Fibroblast of upper back skin (primary cell): ENCODE data around the gene CPNE1.

Source experiments
- DNase-seq: peaks from one replicate; pipeline ENCODE4 v3.0.0-alpha.2; 2013

The CPNE1 gene

DNA sequence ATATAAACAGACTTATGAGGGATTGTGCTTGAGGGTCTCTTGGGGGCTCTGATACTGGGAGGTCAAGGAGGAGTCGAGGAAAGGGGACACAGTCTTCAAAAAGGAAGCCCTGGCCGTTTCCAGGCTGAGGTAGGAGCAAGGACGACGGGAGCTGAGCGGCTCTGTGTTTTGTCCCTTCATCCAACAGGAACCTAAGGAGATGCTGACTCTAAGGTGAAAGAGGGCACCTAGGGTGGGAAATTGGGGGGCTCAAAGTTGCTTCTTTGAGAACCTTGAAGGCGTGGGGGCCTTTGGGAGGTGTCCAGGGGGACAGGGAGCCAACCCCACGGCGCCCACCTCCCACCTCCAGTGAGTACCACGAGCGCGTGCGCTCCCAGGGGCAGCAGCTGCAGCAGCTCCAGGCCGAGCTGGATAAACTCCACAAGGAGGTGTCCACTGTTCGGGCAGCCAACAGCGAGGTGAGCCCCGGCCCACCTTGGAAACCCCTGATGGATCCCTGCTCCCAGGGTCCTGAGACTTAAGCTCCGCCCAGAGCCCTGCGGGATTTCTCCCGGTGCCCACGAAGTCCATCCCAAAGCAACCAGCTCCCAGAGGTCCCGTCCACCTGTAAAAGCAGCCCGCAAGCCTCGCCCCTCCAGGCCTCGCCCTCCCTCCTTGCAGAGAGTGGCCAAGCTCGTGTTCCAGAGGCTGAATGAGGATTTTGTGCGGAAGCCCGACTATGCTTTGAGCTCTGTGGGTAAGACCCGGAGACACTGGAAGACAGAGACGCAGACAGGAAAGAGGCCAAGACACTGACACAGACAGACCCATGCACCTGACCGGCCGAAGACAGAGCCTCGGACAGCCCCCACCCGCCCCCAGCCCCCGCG lies 46.2 kb downstream of the CPNE1 start:
- DNase-seq = no peak

DNA sequence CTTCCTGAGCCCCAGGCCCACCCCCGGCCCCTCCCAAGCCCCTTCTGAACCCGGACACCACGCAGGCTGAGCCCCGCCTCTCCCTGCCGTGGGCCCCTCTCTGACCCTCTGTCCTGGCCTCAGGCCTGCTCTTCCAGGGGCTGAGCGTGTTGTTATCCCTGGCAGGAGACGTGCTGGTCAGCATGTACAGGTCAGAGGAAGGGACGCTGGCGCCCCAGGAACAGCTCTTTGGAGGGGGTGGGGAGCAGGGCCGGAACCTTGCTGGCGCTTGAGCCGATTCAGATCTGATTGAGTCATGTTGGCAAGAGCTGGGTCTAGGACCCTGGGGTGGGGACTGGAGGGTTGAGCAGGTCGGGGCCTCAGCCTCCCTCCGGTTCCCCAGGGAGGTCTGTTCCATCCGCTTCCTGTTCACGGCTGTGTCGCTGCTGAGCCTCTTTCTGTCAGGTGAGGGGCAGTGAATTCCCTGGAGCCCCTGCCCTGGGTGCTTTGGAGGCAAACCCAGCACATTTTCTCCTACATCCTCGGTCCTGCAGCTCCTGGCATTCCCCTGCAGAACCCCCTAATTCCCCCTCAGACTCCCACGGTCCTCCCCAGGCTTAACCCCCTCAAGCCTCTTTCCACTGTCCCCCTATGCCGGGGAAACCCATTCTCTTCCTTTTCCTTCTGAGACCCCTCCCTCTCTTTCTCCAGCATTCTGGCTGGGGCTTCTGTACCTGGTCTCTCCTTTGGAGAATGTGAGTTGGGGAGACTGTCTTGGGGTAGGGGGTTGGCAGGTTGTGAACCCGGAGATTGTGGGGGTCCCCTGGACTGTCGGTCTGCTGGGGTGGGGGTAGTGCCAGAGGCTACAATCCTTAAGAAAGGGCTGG lies 47.1 kb downstream of the CPNE1 start:
- DNase-seq = peak; percentile 77

DNA sequence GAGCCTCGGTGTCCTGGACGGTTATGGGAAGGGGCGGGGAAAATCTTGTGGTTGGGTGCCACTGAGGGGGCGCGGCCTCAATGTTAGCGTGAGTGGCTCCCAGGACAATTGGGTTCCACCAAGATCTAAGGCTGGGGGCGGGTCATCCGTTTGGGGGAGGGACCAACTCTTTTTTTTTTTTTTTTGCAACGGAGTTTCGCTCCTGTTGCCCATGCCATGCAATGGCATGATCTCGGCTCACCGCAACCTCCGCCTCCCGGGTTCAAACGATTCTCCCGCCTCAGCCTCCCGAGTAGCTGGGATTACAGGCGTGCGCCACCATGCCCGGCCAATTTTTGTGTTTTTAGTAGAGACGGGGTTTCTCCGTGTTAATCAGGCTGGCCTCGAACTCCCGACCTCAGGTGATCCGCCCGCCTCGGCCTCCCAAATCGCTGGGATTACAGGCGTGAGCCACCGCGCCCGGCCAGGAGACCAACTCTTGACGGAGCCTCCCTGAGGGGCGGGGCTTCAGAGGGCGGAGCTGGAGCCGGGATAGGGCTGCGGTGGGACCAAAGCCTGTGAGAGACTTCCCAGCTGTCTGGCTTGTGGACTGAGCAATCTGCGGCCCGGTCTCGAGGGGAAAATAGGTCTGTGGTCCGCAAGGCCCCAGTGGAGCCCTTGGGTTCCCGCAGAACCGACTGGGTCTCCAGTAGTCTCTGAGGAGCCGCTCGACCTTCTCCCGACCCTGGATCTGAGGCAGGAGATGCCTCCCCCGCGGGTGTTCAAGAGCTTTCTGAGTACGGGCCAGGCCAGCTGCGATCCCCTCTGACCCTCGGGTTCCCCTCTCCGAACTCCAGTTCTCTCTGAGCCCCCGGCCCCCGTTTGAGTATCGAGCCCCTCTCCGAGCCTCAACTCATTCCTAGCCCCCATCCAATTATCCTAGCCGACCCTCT lies 48.0 kb downstream of the CPNE1 start:
- peak; percentile 99 for DNase-seq

DNA sequence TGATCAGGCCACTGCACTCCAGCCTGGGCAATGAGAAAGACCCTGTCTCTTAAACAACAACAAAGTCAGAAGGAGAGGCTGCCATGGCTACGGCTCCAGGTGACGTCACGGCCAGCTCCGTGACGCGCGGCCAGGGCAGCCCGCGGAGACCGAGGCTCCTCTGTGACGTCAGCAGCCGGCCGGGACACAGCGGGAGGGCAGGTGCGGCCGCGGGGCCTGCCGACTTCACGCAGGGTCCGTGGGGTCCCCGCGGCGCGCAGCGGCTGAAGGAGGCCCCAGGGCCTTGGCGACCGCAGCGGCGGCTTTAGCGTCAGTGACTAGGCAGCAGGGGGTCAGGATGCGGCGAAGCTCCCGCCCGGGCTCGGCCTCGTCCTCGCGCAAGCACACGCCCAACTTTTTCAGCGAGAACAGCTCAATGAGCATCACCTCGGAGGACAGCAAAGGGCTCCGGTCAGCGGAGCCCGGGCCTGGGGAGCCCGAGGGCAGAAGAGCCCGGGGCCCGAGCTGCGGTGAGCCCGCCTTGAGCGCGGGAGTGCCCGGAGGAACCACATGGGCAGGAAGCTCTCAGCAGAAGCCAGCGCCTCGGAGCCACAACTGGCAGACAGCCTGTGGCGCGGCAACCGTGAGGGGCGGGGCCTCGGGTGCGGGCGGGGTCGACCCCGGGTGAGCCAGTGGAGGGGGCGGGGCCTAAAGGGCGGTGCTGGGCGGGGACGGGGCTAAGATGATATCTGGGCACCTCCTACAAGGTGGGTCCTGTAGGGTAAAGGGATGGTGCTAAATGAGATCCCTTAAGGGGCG lies 48.8 kb downstream of the CPNE1 start, which contains the start of gene SPAG4:
TSS of gene SPAG4 (plus strand) at position 163 of the 798 bp plus-strand sequence. CDS start at position 338, 175 bp downstream.
- no peak for DNase-seq

DNA sequence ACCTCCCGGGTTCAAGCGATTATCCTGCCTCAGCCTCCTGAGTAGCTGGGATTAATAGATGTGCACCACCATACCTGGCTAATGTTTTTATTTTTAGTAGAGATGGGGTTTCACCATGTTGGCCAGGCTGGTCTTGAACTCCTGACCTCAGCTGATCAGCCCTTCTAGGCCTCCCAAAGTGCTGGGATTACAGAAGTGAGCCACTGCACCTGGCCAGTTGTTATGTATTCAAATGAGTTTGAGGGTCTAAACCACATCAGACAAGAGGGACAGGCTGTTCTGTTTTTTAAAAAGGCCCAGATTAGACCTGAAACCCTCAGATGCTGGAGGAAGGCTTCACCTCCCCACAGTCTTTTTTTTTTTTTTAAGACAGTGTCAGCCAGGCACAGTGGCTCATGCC lies 53.2 kb downstream of the CPNE1 start:
- DNase-seq = no peak

DNA sequence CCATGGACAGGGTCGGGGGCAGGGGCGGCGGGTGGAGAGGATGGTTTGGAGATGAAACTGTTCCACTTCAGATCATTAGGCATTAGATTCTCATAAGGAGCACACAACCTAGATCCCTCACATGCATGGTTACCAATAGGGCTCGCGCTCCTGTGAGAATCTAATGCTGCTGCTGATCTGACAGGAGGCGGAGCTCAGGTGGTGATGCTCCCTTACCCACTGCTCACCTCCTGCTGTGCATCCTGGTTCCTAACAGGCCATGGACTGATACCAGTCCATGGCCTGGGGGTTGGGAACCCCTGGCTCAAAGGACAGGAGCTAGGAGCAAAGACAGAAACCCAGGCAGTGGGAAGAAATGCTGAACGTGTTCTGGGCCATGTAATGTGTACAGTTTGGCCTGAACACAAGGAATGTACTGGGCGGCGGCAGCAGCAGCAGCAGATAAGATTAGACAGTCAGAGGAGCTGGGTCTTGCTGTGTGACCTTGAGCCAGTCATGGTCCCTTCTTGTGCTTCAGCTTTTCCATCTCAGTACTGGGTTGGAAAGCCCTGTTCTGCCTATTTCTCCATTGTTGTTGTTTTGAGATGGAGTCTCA lies 53.8 kb downstream of the CPNE1 start:
- DNase-seq = no peak

DNA sequence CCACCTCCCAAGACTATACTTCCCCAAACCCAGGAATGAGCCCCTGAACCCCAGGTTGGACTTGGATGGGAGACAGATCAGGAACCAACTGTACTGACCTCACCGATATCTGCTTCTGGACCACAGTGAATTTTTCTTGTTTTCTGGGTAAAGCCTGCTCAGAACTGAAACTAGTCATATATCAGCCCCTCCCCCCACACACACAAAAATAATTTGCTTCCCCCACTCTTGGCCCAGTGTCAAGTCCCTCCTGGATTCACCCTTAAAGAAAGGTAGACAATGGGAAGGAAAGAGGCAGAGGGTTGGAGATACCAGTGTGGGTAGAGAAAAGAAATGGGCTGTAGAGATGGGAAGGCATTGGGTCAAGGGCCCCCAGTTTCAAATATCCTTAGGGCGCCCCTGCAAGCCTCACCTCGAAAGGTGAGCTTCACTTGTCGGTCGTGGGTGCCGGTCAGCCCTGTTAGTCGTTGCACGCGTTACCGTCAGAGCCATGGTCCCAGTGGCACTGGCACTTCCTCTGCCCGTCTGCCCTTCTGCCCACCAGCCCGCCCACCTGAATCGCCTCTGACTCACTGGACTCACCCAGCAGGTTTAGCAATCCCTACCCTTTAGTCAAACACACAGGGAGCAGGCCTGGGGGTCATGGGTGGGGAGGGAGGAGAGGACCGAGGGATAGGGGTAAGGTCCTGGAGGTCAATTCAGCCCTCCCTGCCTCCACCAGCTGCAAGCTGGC lies 57.5 kb downstream of the CPNE1 start:
- no peak for DNase-seq

DNA sequence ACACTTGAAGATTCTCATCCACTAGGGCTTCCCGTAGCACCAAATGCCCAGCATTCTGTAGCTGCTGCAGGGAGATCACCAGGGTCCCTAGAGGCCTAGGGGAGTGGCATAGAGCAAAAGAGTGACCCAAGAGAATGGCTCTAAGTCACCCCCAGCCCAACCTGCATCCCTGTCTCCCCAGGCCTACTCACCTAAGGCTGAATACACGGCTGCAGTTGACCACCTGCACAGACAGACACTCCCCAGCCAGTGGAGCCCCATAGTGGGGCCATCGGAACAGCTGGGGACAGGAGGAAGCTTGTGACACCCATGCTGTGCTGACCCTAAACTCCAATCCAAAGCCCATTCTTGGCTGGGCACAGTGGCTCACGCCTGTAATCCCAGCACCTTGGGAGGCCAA lies 58.6 kb downstream of the CPNE1 start:
- DNase-seq = no peak

DNA sequence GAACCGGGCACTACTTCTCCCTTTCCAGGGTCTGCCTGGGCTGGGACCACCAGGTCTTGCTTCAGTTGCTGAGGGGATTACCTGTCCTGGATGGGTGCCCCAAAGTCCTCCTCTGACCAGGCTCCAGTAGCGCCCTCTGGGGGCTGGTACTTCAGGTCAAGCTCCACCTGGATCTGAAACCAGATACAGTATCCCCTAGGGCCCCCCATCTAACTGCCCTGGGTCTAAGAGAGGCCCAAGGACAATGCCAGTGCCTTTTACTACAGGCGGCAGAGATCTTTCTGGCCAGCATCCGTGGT lies 60.3 kb downstream of the CPNE1 start:
- no peak for DNase-seq

DNA sequence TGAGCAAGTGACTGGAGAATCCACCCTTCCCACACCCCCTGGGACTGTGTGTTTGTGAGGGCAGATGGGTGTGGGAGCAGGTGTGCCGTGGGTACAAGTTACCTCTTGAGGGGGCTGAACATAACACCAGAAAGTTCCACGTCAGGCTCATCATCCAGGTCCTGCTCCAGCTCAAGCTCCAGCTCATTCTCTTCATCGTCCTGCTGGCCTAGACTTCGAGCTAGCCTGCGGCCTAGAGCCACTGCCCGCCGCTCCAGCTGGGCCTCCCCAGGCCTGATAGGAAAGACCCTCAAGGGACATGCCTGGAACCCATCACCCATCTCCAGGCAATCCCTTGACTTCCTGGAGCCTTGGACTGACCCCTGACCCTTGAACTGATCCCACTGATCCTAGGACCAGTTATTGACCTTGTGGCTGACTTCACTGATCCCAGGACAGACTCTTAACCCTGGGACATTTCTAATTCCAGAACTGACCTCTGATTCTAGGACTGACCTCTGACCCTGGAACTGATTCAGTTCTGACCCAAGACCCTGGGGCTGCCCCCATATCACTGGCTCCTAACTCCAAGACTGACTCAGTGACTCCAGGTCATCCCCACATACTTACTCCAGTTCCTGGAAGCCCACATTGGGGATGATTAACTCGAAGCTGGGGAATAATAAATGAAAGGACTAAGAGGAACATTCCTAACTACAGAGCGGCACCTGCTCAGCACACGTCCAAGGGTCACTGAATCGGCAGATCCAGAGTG lies 60.8 kb downstream of the CPNE1 start:
- DNase-seq = no peak

DNA sequence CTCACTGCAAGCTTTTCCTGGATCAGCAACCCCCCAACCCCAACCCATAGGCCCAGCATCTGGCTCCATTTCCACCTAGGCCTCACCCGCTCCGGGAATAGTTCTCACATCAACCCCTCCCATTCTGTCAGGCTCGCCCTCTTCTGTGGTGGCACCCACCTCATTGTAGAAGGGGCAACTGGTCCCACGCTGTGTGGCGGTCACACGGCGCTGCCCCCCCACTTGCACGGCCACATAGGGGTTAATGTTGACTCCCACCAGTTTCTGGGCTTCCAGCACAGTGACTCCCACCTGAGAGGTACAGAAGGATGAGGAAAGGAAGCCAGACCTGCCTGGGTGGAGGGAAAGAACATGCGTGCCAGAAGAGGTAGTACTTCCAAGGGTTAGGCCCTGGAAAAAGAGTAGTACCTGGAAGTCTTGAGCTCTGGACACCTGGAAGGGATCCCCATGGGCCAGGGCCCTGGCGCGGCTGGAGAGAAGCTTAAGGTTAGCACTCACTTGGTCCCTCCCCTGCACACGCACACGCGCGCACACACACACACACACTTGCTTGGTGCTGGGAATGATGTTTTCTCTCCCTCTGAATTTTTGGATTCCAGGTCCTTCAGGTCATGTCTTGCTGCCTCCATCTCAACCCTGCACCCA lies 61.7 kb downstream of the CPNE1 start:
- no peak for DNase-seq

DNA sequence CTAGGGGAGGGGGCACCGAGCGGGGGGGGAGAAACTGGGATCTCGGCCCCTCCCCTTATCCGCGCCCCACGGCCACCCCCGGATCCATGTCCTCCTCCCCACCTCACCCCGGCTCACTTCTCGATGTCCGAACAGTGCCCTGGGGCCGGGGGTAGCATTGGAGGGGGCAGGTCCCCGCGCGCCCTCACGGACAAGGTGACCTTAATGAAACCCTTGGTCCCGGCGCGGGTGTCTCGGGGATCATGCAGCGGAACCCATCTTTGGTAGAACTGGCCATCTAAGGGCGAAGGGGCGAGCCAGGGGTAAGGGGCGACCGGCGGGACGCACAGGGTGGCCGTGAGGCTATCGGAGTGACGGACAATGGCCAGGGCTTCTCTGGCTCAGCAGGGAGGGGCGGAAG lies 62.7 kb downstream of the CPNE1 start:
- DNase-seq = no peak

DNA sequence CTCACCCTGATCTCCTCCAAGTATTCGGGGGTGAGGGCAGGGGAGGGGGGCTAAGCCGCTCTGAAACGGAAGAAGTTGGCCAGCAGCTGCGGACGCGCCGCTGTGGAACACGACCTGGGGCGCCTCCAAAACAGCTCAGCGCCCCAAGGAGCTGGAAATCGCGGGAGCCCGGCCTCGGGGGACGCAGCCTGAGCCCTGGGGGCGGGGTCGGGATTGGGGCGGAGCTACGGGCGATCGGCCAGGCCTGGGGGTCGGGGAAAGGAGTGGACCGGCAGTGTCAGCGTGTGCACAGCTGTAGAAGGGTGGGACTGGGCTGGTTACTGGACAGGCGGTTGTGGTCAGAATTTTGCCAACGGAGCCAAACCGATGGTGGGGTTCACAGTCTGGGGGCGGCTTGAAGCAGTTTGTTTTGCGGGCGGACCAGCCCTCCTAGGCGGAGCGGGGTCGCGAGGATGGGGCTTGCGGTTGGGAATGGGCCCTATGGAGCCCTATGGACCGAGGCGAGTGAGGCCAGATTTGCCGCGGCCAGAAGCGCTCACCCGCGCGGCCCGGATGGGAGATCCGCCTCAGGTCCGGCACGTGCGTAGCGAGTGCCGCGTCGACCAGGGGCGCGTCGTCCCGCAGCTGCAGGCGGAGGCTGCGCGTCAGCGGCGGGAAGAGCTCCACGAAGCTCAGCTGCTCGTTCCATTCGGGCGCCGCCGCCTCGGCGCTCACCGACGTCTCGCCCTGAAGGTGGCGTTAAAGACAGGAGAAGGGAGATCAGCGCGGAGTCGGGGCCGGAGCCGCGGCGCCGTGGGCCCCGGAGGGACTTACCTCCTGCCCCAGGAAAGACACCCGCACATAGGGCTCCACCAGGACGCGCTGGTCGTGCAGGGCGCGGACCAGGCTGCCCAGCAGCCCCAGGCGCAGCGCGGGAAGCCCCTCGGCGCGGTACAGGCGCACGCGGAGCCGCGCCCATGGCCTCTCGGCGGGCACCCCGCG lies 63.4 kb downstream of the CPNE1 start:
- DNase-seq = peak; percentile 70

DNA sequence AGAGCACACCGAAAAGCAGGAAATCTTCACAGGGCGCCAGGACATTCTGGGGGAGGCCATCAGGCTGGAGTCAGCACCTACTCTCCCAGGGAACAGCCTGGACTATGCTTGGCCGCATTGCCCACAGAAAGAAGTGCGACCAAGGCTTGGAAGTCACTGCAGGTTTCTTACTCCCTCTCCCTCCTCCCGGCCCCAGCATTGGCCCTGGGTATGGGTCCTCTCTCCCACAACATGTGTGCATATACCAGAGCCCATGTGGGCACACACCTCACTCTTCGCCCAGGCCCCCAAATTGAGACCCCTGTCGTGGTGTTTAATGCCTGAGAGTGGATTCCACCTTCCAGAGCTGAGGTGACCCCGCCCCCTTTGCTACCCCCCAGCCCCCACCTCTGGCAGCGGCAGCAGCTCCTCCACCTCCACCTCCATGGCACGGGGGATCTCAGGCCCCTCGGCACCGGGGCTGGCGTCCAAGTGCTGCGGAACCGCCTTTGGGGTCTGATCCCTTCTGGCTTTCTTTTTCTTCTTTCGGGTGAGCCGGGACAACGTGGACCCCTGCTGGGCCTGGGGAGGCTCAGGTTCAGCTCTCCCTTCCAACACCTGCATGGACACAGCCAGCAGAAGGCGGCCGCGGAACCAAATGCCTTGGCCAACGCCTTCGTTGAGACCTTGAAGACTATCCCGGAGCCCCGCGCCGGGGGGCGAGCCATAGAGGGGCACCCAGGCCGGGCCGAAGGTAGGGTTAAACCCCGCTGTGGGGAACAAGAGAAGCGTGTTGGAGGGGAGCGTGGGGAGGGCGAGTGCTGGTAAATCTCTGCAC lies 64.3 kb downstream of the CPNE1 start:
- DNase-seq = no peak

DNA sequence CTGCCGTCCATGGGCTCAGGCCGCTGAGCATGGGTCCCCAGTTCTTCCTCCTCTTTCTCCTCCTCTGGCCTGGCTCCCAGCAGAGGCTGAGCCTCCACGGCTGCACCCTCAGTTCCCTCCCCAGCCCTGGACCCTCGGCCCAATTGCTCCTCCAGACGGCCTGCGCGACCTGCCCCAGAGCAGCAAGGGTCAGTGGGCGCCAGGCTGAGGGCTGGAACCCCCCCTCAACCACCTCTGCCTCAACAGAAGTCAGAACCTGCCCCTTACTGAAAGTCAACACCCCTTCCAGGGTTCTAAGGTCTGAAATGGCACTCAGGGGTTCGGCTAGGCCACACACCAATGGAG lies 65.0 kb downstream of the CPNE1 start:
- no peak for DNase-seq

DNA sequence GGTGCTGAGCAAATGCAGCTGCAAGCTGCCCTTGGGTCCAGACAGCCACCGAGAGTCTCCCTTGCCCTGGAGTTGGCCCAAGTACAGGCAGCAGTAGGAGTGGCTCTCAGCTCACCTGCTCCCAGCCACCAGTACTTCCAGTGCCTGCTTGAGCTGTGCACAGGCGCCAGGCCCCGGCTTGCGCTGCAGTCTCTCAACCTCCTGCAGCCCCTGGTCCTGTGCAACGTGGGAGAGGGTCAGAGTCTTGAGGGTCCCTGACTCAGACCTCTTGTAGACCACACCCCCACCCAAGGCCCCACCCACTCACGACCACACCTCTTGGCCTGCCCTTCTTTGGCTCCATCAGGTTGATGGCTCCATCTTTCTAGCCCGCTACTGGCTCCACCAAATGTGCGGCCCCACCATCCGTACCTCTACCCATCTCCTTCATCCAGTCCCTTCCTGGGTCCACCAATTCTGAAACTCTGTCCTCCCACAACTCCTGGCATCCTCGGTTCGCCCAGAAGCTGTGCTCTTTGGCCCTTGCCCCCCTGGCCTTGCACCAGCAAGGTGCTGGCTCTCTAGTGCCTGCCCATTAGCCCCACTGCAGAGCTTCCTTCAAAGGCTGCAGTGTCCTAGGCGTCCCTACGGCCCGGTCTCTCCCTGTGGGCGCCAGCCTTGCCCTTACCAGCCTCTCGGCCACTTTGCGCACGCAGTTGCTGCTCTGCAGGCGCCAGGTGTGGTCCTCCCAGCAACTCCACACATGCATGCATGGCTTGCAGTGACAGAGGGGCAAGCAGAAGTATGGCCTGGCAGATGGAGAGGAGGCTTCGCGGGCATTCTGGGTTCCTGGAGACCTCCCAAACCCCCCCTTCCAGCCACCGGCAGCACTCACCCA lies 65.6 kb downstream of the CPNE1 start:
- no peak for DNase-seq

DNA sequence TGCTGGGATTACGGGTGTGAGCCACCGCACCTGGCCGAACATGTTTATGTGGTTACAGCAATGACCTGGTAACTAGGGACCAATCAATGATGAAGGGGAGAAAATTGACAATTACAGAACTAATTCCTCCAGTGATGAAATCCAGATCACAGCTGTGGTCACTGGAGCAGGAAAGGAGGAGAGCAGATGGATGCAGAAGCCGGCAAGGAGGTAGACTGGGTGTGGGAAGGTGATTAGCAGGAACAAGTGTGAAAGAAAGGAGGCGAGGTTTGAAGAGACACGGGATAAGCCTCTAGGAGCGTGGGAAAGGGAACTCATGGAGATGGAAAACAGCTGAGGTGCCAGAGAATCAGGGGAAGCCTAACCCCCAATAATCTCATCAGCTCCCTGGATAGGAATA lies 66.2 kb downstream of the CPNE1 start:
- no peak for DNase-seq
